Esophagus muscularis mucosa (tissue), 4 donors: ENCODE measurements around the gene MCCD1. TPM values are rescaled to one million over a fixed set of nuclear protein-coding genes. Genes with fewer than 3 reads are reported as not detected.
"Not testable (repeated sequence)": the region's sequence is repeated elsewhere in the genome, so short reads cannot be mapped to it uniquely, and the experiment has no call there.

Experiments
- DNase-seq: peaks from one replicate; pipeline ENCODE4 v3.0.0-alpha.2; 2017; ENCODE audit errors: extremely low spot score
- H3K27ac ChIP-seq, 4 donors: fragments of 200-600 bp; sonication (generic); replicated peaks in 1 of 4; 1 replicate in 3 of 4; 2 replicates in 1 of 4; pipeline ENCODE4 v1.5.1; 2016 to 2019; ENCODE audit warnings: mild to moderate bottlenecking in 1 of 4
- H3K27me3 ChIP-seq, 4 donors: fragments of 200-600 bp; sonication (generic); one replicate each; pipeline versions ENCODE4 v1.5.1 to v1.6.0; 2016 to 2019
- H3K36me3 ChIP-seq, 4 donors: fragments of 200-600 bp; sonication (generic); one replicate each; pipeline ENCODE4 v1.5.1; 2016 to 2019
- H3K4me1 ChIP-seq, 4 donors: fragments of 200-600 bp; sonication (generic); one replicate each; pipeline ENCODE4 v1.5.1; 2016 to 2019
- H3K4me3 ChIP-seq, 4 donors: fragments of 200-600 bp; sonication (generic); 1 replicate in 2 of 4; 2 replicates in 2 of 4; pipeline ENCODE4 v1.5.1; 2016 to 2019; ENCODE audit warnings: mild to moderate bottlenecking in 4 of 4, moderate library complexity in 1 of 4
- H3K9me3 ChIP-seq, 4 donors: fragments of 200-600 bp; sonication (generic); 1 replicate in 3 of 4; 2 replicates in 1 of 4; pipeline ENCODE4 v1.5.1; 2016 to 2019
- CTCF ChIP-seq, 3 experiments: fragments of 200-600 bp in 2 of 3; fragments of 450-650 bp in 1 of 3; sonication (generic) in 2 of 3; IDR thresholded peaks; one replicate each; pipeline ENCODE4 v1.5.1; 2017 to 2019; ENCODE audit warnings: antibody characterized with exemption in 3 of 3, mild to moderate bottlenecking in 2 of 3, moderate library complexity in 1 of 3
- EP300 ChIP-seq: sonication (generic); formaldehyde crosslinking; IDR thresholded peaks from one replicate; pipeline ENCODE4 v1.6.1; 2017; ENCODE audit warnings: antibody characterized with exemption
- POLR2A ChIP-seq: fragments of 450-650 bp; IDR thresholded peaks from one replicate; pipeline ENCODE4 v1.6.1; 2017; ENCODE audit warnings: antibody characterized with exemption, moderate library complexity, mild to moderate bottlenecking, low read depth
- POLR2AphosphoS5 ChIP-seq, 2 donors: sonication (generic); formaldehyde crosslinking; IDR thresholded peaks; one replicate each; pipeline ENCODE4 v1.6.1; 2017; ENCODE audit warnings: antibody characterized with exemption in 2 of 2
- WGBS: methylation state at CpG from one replicate; pipeline ENCODE4 v1.1.5; 2018; 5-methylcytosine and 5-hydroxymethylcytosine counted together
- intact Hi-C: fragments of 100-400 bp; cut with DNase I; formaldehyde crosslinking; loops from one replicate; pipeline ENCODE4 v1.15.1; 2023
- total RNA-seq, 4 donors: library from RNA; depleted of rRNA; stranded (reverse); fragments of >200 nt; gene quantifications; one replicate each; pipeline versions ENCODE4 v1.1.0 to v1.2.1, GENCODE V29; 2016

The MCCD1 gene
- total RNA-seq, 4 donors from 2014 or later: not detected

- intact Hi-C loops: loop anchor here (5.0 kb wide), 1 partner anchor 107 kb away; no protein-coding TSS in a partner anchor
- DNase-seq: no peak
- H3K4me3 ChIP-seq: no peak overlapping the region
- TF ChIP-seq EP300 (no peak), CTCF (IDR thresholded peaks at IDR 0.05) (no peak), POLR2A (no peak), POLR2AphosphoS5 (IDR thresholded peaks at IDR 0.05) (no peak)
- H3K9me3 ChIP-seq: no peaks in the 10 kb centered on the region
- 55% methylated on average over 16 of the region's 16 CpGs for WGBS
- no peak overlapping the region for H3K27ac ChIP-seq
- no peaks in the 10 kb centered on the region for H3K36me3 ChIP-seq
- peaks cover 3 to 28% (median 17%) of the 10 kb centered on the region in 4 donors for H3K4me1 ChIP-seq
- peaks cover 0 to 38% (median 12%) of the 10 kb centered on the region in 4 donors for H3K27me3 ChIP-seq
These were observed 38.5 kb upstream of the MCCD1 start for GRCh38 chr6:31490115-31490873.

- not testable (repeated sequence) for H3K36me3 ChIP-seq, H3K9me3 ChIP-seq
- Histone ChIP-seq H3K4me1 (peaks cover 10 to 41% (median 34%) of the 10 kb centered on the region in 4 donors), H3K27me3 (peaks cover 0 to 61% (median 14%) of the 10 kb centered on the region in 4 donors), H3K27ac (peak overlapping the region in 1 of 4 donors; percentile 84), H3K4me3 (peak overlapping the region; percentile 54 to 78 (median 56))
- 6% methylated on average over 2 of the region's 2 CpGs for WGBS
- peak; percentile 5 for DNase-seq
- intact Hi-C loops: loop anchor here (5.0 kb wide), 1 partner anchor 104 kb away; no protein-coding TSS in a partner anchor
These were observed 35.2 kb upstream of the MCCD1 start for GRCh38 chr6:31493550-31493874.

GRCh38 chr6:31493875-31494694 lies 34.7 kb upstream of the MCCD1 start:
- H3K27ac ChIP-seq: peak overlapping the region; percentile 66 to 84 (median 68)
- intact Hi-C loops: loop anchor here (5.0 kb wide), 1 partner anchor 103 kb away; no protein-coding TSS in a partner anchor
- H3K27me3 ChIP-seq: peaks cover 0 to 66% (median 14%) of the 10 kb centered on the region in 4 donors
- no peaks in the 10 kb centered on the region for H3K36me3 ChIP-seq
- peak; percentile 61 to 78 (median 77) for TF ChIP-seq CTCF (IDR thresholded peaks at IDR 0.05)
- TF ChIP-seq POLR2AphosphoS5 (IDR thresholded peaks at IDR 0.05): peak; percentile 51 to 60
- TF ChIP-seq EP300: no peak
- no peak for TF ChIP-seq POLR2A
- peak; percentile 95 for DNase-seq
- H3K4me3 ChIP-seq: peak overlapping the region; percentile 54 to 78 (median 56)
- 2% methylated on average over 45 of the region's 58 CpGs for WGBS
- H3K9me3 ChIP-seq: no peaks in the 10 kb centered on the region
- peaks cover 10 to 47% (median 40%) of the 10 kb centered on the region in 4 donors for H3K4me1 ChIP-seq

GRCh38 chr6:31495580-31495979 lies 33.2 kb upstream of the MCCD1 start:
- intact Hi-C loops: loop anchor here (5.0 kb wide), 1 partner anchor 47 kb away; the partner anchor contains the start of gene DDX39B
- Histone ChIP-seq H3K4me3 (peak overlapping the region in 1 of 4 donors; percentile 78), H3K9me3 (no peaks in the 10 kb centered on the region), H3K36me3 (no peaks in the 10 kb centered on the region), H3K27ac (peak overlapping the region in 3 of 4 donors; percentile 66 to 84 (median 67)), H3K4me1 (peaks cover 10 to 49% (median 41%) of the 10 kb centered on the region in 4 donors), H3K27me3 (peaks cover 0 to 69% (median 14%) of the 10 kb centered on the region in 4 donors)
- 74% methylated on average over 2 of the region's 2 CpGs for WGBS
- TF ChIP-seq POLR2AphosphoS5 (IDR thresholded peaks at IDR 0.05) (no peak), CTCF (IDR thresholded peaks at IDR 0.05) (no peak), EP300 (no peak), POLR2A (no peak)
- peak; percentile 17 for DNase-seq

GRCh38 chr6:31496826-31497225 lies 31.9 kb upstream of the MCCD1 start:
- not testable (repeated sequence) for H3K36me3 ChIP-seq, H3K9me3 ChIP-seq, H3K4me3 ChIP-seq, DNase-seq
- intact Hi-C loops: loop anchor here (5.0 kb wide), 1 partner anchor 45 kb away; the partner anchor contains the start of gene DDX39B
- Histone ChIP-seq H3K4me1 (peaks cover 10 to 46% (median 41%) of the 10 kb centered on the region in 4 donors), H3K27me3 (peaks cover 0 to 73% (median 14%) of the 10 kb centered on the region in 4 donors), H3K27ac (peak overlapping the region in 1 of 4 donors; percentile 67)
- WGBS: 62% methylated on average over 4 of the region's 4 CpGs
